Right cardiac atrium (tissue), 5 donors: ENCODE measurements around the gene ZNF345. TPM values are rescaled to one million over a fixed set of nuclear protein-coding genes. Genes with fewer than 3 reads are reported as not detected.

Source experiments
- ATAC-seq, 2 donors: fragments of 200-7000 bp; cut with Tn5 transposase; one replicate each; pipeline versions ENCODE4 v1.8.0 to v1.9.1; 2020; ENCODE audit warnings: moderate library complexity in 2 of 2, mild to moderate bottlenecking in 1 of 2
- DNase-seq, 3 donors: peaks; one replicate each; pipeline ENCODE4 v3.0.0-alpha.2; 2020
- H3K27ac ChIP-seq: one replicate; pipeline ENCODE4 v1.5.1; 2013; ENCODE audit warnings: mild to moderate bottlenecking, low read length, control low read depth, moderate library complexity
- H3K27me3 ChIP-seq: one replicate; pipeline ENCODE4 v1.6.1; 2013; ENCODE audit not compliant: control insufficient read depth, insufficient read depth
- H3K4me1 ChIP-seq: one replicate; pipeline ENCODE4 v1.6.1; 2013; ENCODE audit warnings: low read length; ENCODE audit not compliant: control insufficient read depth, insufficient read depth
- H3K4me3 ChIP-seq: one replicate; pipeline ENCODE4 v1.5.1; 2013; ENCODE audit warnings: low read length, control low read depth
- H3K9me3 ChIP-seq: one replicate; pipeline ENCODE4 v1.6.1; 2013; ENCODE audit warnings: low read length; ENCODE audit not compliant: control insufficient read depth
- WGBS: extraction: QIAGEN DNeasy Blood & Tissue Kit; methylation state at CpG from one replicate; pipeline ENCODE4 v1.1.7; 2013; 5-methylcytosine and 5-hydroxymethylcytosine counted together
- intact Hi-C, 4 donors: fragments of 100-400 bp; cut with DNase I; formaldehyde crosslinking; loops; one replicate each; pipeline versions ENCODE4 v1.11.0 to v1.14.0; 2022 to 2023
- polyA plus RNA-seq: library from polyadenylated mRNA; stranded (reverse); fragments of 200-250 nt; gene quantifications from one replicate; pipeline ENCODE4 v1.2.3, GENCODE V29; 2013
- total RNA-seq, 4 donors: library from RNA; stranded (reverse); fragmentation: NEBNext Ultra II Directional; extraction: Animal tissue kit (Norgen Biotek cat#: 25700); gene quantifications; one replicate each; pipeline ENCODE4 v1.2.1, GENCODE V29; 2021
- donor health status: healthy with polysubstance abuse.
- donor health status: DM: no; HTN: yes; CAD: no.
- donor health status: DM: no; HTN: no; CAD: no.
- donor health status: DM: no; HTN: yes; CAD: no; lungs with severe emphysema.
- donor health status: DM: yes; HTN: yes; CAD: no.

Gene ZNF345
- total and polyA plus RNA-seq, 5 donors: 2.1 to 3.9 (median 3.3) TPM

- Histone ChIP-seq H3K27ac (no peak overlapping the region), H3K4me1 (peaks cover 6% of the 10 kb centered on the region), H3K9me3 (no peaks in the 10 kb centered on the region), H3K4me3 (no peak overlapping the region), H3K27me3 (no peaks in the 10 kb centered on the region)
- WGBS: 96% methylated on average over 9 of the region's 9 CpGs
- ATAC-seq (no peak), DNase-seq (no peak)
- intact Hi-C loops: no loop called here
Measured at GRCh38 chr19:36918090-36918489, 67.4 kb downstream of the ZNF345 start.

Other genes starting within 250 kb of the ZNF345 start
- 10 to 100 TPM; 14.1 to 18.7 (median 16.0) TPM for gene ZNF382, start 245.6 kb upstream of the ZNF345 start, total RNA-seq
- gene ZNF382, start 245.6 kb upstream of the ZNF345 start, polyA plus RNA-seq: 3.9 TPM
- 1 to 10 TPM; 6.9 to 8.7 (median 8.6) TPM for gene ZNF461, start 184.0 kb upstream of the ZNF345 start, total RNA-seq
- gene ZNF461, start 184.0 kb upstream of the ZNF345 start, polyA plus RNA-seq: 3.5 TPM
- gene ZNF567, start 163.3 kb upstream of the ZNF345 start, total RNA-seq: 1 to 10 TPM; 4.0 to 5.8 (median 5.3) TPM
- gene ZNF567, start 163.3 kb upstream of the ZNF345 start, polyA plus RNA-seq: 2.4 TPM
- 1 to 10 TPM; 4.0 to 4.7 (median 4.5) TPM for gene ZNF850, start 78.1 kb upstream of the ZNF345 start, total RNA-seq
- gene ZNF850, start 78.1 kb upstream of the ZNF345 start, polyA plus RNA-seq: 1.2 TPM
- gene ZNF790, start 12.5 kb upstream of the ZNF345 start, total RNA-seq: 10 to 100 TPM in 3 of 4 donors, 1 to 10 TPM in 1; 9.6 to 12.5 (median 11.0) TPM
- gene ZNF790, start 12.5 kb upstream of the ZNF345 start, polyA plus RNA-seq: 4.3 TPM
- 1 to 10 TPM; 2.7 to 3.4 (median 2.9) TPM for gene ZNF829, start 65.4 kb downstream of the ZNF345 start, total RNA-seq
- 1.6 TPM for gene ZNF829, start 65.4 kb downstream of the ZNF345 start, polyA plus RNA-seq
- gene ZNF568, start 65.5 kb downstream of the ZNF345 start, total RNA-seq: 10 to 100 TPM in 1 of 4 donors, 1 to 10 TPM in 3; 8.4 to 11.9 (median 8.6) TPM
- 5.3 TPM for gene ZNF568, start 65.5 kb downstream of the ZNF345 start, polyA plus RNA-seq
- 10 to 100 TPM in 2 of 4 donors, 1 to 10 TPM in 2; 8.7 to 11.9 (median 9.9) TPM for gene ZNF420, start 227.6 kb downstream of the ZNF345 start, total RNA-seq
- gene ZNF420, start 227.6 kb downstream of the ZNF345 start, polyA plus RNA-seq: 4.5 TPM